Choroid plexus epithelial cell (primary cell): ENCODE data around the gene GABARAP.

Experiments used
- DNase-seq: peaks from one replicate; pipeline ENCODE4 v3.0.0-alpha.2; 2010; ENCODE audit warnings: low read depth
- H3K4me3 ChIP-seq: 2 replicates; pipeline ENCODE4 v1.5.1; 2011; ENCODE audit warnings: low read depth, mild to moderate bottlenecking, control low read depth, low read length, moderate library complexity
- CTCF ChIP-seq: conservative IDR thresholded peaks from 2 replicates; pipeline ENCODE4 v1.5.1; 2011; ENCODE audit warnings: low read depth, mild to moderate bottlenecking, control low read depth, inconsistent platforms, low read length, moderate library complexity

Gene GABARAP

GRCh38 chr17:7233701-7234082 lies 8.6 kb downstream of the GABARAP start:
- H3K4me3 ChIP-seq = peak overlapping the region; percentile 78
- DNase-seq = peak; percentile 40
- no peak for TF ChIP-seq CTCF

- no peak for DNase-seq
- no peak overlapping the region for H3K4me3 ChIP-seq
- no peak for TF ChIP-seq CTCF
Observed at GRCh38 chr17:7232114-7232513, 10.1 kb downstream of the GABARAP start.

GRCh38 chr17:7229504-7229903 lies 12.7 kb downstream of the GABARAP start:
- no peak for TF ChIP-seq CTCF

GRCh38 chr17:7228920-7229319 lies 13.3 kb downstream of the GABARAP start:
- TF ChIP-seq CTCF = no peak
- no peak for DNase-seq
- H3K4me3 ChIP-seq = no peak overlapping the region

More at GRCh38 chr17:7229504-7229903, 12.7 kb downstream of the GABARAP start:
- DNase-seq = no peak
- H3K4me3 ChIP-seq = no peak overlapping the region

GRCh38 chr17:7226721-7227710 lies 15.2 kb downstream of the GABARAP start:
- no peak for DNase-seq
- no peak for TF ChIP-seq CTCF
- H3K4me3 ChIP-seq = no peak overlapping the region

- DNase-seq = no peak
- no peak for TF ChIP-seq CTCF
- H3K4me3 ChIP-seq = no peak overlapping the region
Observed at GRCh38 chr17:7225711-7226331, 16.4 kb downstream of the GABARAP start.
